ENCODE data around the gene COPS2. TPM values are rescaled to one million over a fixed set of nuclear protein-coding genes. Genes with fewer than 3 reads are reported as not detected.

Gene COPS2
- total RNA-seq, 2 donors from 2014 or later, result 95.8 to 107 TPM

- ATAC-seq (no peak), DNase-seq (no peak)
- H3K27me3 Mint-ChIP-seq, result no peaks in the 10 kb centered on the region
- H3K36me3 Mint-ChIP-seq (ENCODE audit: low read depth), result peaks cover 12% of the 10 kb centered on the region
- H3K27ac Mint-ChIP-seq, result no peak overlapping the region
- H3K4me3 Mint-ChIP-seq, result no peak overlapping the region
- H3K4me1 Mint-ChIP-seq, result peaks cover 9% of the 10 kb centered on the region
- peaks cover 3% of the 10 kb centered on the region for H3K9me3 ChIP-seq (ENCODE audit: control insufficient read depth, low read length, poor library complexity, severe bottlenecking)
These were observed 39.1 kb downstream of the COPS2 start for GRCh38 chr15:49116108-49116857.

GRCh38 chr15:49115062-49115461, 40.3 kb downstream of the COPS2 start:
- Mint-ChIP-seq H3K27me3 (no peaks in the 10 kb centered on the region), H3K4me3 (no peak overlapping the region), H3K27ac (no peak overlapping the region), H3K36me3 (ENCODE audit: low read depth) (peaks cover 8% of the 10 kb centered on the region), H3K4me1 (peaks cover 5% of the 10 kb centered on the region)
- ATAC-seq, result no peak
- no peak for DNase-seq
- peaks cover 3% of the 10 kb centered on the region for H3K9me3 ChIP-seq (ENCODE audit: control insufficient read depth, low read length, poor library complexity, severe bottlenecking)

- H3K4me1 Mint-ChIP-seq, result peaks cover 3% of the 10 kb centered on the region
- H3K4me3 Mint-ChIP-seq, result peak overlapping the region; percentile 5
- no peak overlapping the region for H3K27ac Mint-ChIP-seq
- no peaks in the 10 kb centered on the region for H3K27me3 Mint-ChIP-seq
- peaks cover 3% of the 10 kb centered on the region for H3K9me3 ChIP-seq (ENCODE audit: control insufficient read depth, low read length, poor library complexity, severe bottlenecking)
- ATAC-seq (no peak), DNase-seq (no peak)
- peaks cover 8% of the 10 kb centered on the region for H3K36me3 Mint-ChIP-seq (ENCODE audit: low read depth)
These were observed 45.0 kb downstream of the COPS2 start for GRCh38 chr15:49110158-49110944.

- no peak overlapping the region for H3K4me3 Mint-ChIP-seq
- H3K27me3 Mint-ChIP-seq, result no peaks in the 10 kb centered on the region
- H3K4me1 Mint-ChIP-seq, result peaks cover 3% of the 10 kb centered on the region
- H3K27ac Mint-ChIP-seq, result no peak overlapping the region
- DNase-seq (no peak), ATAC-seq (no peak)
- H3K36me3 Mint-ChIP-seq (ENCODE audit: low read depth), result peaks cover 7% of the 10 kb centered on the region
- H3K9me3 ChIP-seq (ENCODE audit: control insufficient read depth, low read length, poor library complexity, severe bottlenecking), result no peaks in the 10 kb centered on the region
These were observed 52.4 kb downstream of the COPS2 start for GRCh38 chr15:49103002-49103401.

GRCh38 chr15:49101536-49101935, 53.9 kb downstream of the COPS2 start:
- no peaks in the 10 kb centered on the region for H3K9me3 ChIP-seq (ENCODE audit: control insufficient read depth, low read length, poor library complexity, severe bottlenecking)
- Mint-ChIP-seq H3K4me1 (peaks cover 2% of the 10 kb centered on the region), H3K27ac (no peak overlapping the region), H3K36me3 (ENCODE audit: low read depth) (peaks cover 10% of the 10 kb centered on the region), H3K27me3 (no peaks in the 10 kb centered on the region), H3K4me3 (no peak overlapping the region)
- ATAC-seq, result no peak
- DNase-seq, result no peak

GRCh38 chr15:49096090-49096750, 59.2 kb downstream of the COPS2 start:
- DNase-seq (no peak), ATAC-seq (no peak)
- no peaks in the 10 kb centered on the region for H3K4me1 Mint-ChIP-seq
- peaks cover 2% of the 10 kb centered on the region for H3K36me3 Mint-ChIP-seq (ENCODE audit: low read depth)
- no peak overlapping the region for H3K4me3 Mint-ChIP-seq
- no peaks in the 10 kb centered on the region for H3K9me3 ChIP-seq (ENCODE audit: control insufficient read depth, low read length, poor library complexity, severe bottlenecking)
- H3K27me3 Mint-ChIP-seq, result no peaks in the 10 kb centered on the region
- peak overlapping the region; percentile 8 for H3K27ac Mint-ChIP-seq

GRCh38 chr15:49094923-49095322, 60.5 kb downstream of the COPS2 start:
- Mint-ChIP-seq H3K27me3 (no peaks in the 10 kb centered on the region), H3K4me3 (no peak overlapping the region), H3K27ac (no peak overlapping the region), H3K4me1 (no peaks in the 10 kb centered on the region), H3K36me3 (ENCODE audit: low read depth) (peaks cover 2% of the 10 kb centered on the region)
- no peak for DNase-seq
- no peaks in the 10 kb centered on the region for H3K9me3 ChIP-seq (ENCODE audit: control insufficient read depth, low read length, poor library complexity, severe bottlenecking)
- ATAC-seq, result no peak

- DNase-seq (no peak), ATAC-seq (no peak)
- peaks cover 2% of the 10 kb centered on the region for H3K36me3 Mint-ChIP-seq (ENCODE audit: low read depth)
- H3K9me3 ChIP-seq (ENCODE audit: control insufficient read depth, low read length, poor library complexity, severe bottlenecking), result no peaks in the 10 kb centered on the region
- no peaks in the 10 kb centered on the region for H3K4me1 Mint-ChIP-seq
- no peak overlapping the region for H3K27ac Mint-ChIP-seq
- no peak overlapping the region for H3K4me3 Mint-ChIP-seq
- no peaks in the 10 kb centered on the region for H3K27me3 Mint-ChIP-seq
These were observed 61.9 kb downstream of the COPS2 start for GRCh38 chr15:49093252-49094105.

GRCh38 chr15:49088996-49089395, 66.4 kb downstream of the COPS2 start:
- no peaks in the 10 kb centered on the region for H3K4me1 Mint-ChIP-seq
- H3K4me3 Mint-ChIP-seq, result no peak overlapping the region
- H3K9me3 ChIP-seq (ENCODE audit: control insufficient read depth, low read length, poor library complexity, severe bottlenecking), result no peaks in the 10 kb centered on the region
- H3K27me3 Mint-ChIP-seq, result no peaks in the 10 kb centered on the region
- ATAC-seq (no peak), DNase-seq (no peak)
- no peak overlapping the region for H3K27ac Mint-ChIP-seq
- H3K36me3 Mint-ChIP-seq (ENCODE audit: low read depth), result no peaks in the 10 kb centered on the region

GRCh38 chr15:49085696-49086459, 69.5 kb downstream of the COPS2 start:
- no peaks in the 10 kb centered on the region for H3K27me3 Mint-ChIP-seq
- no peak for ATAC-seq

GRCh38 chr15:49084285-49084570, 71.2 kb downstream of the COPS2 start:
- Mint-ChIP-seq H3K4me3 (no peak overlapping the region), H3K27ac (no peak overlapping the region), H3K36me3 (ENCODE audit: low read depth) (no peaks in the 10 kb centered on the region), H3K4me1 (no peaks in the 10 kb centered on the region), H3K27me3 (no peaks in the 10 kb centered on the region)
- H3K9me3 ChIP-seq (ENCODE audit: control insufficient read depth, low read length, poor library complexity, severe bottlenecking), result no peaks in the 10 kb centered on the region
- ATAC-seq, result no peak
- DNase-seq, result no peak

More at GRCh38 chr15:49085696-49086459, 69.5 kb downstream of the COPS2 start:
- H3K27ac Mint-ChIP-seq, result no peak overlapping the region
- H3K9me3 ChIP-seq (ENCODE audit: control insufficient read depth, low read length, poor library complexity, severe bottlenecking), result no peaks in the 10 kb centered on the region
- no peaks in the 10 kb centered on the region for H3K36me3 Mint-ChIP-seq (ENCODE audit: low read depth)
- no peak overlapping the region for H3K4me3 Mint-ChIP-seq
- H3K4me1 Mint-ChIP-seq, result no peaks in the 10 kb centered on the region
- DNase-seq, result no peak
